ENCODE measurements around the gene METAP1D. TPM values are rescaled to one million over a fixed set of nuclear protein-coding genes. Genes with fewer than 3 reads are reported as not detected.

METAP1D gene
- total and polyA plus RNA-seq, 2 donors (not counting 3 experiments of a cell fraction or from before 2014, with no cell fraction given), result 4.2 to 8.1 TPM

- no peaks in the 10 kb centered on the region for H3K79me2 ChIP-seq (ENCODE audit: control insufficient read depth, insufficient read depth, low read length)
- no peaks in the 10 kb centered on the region for H4K20me1 ChIP-seq (replicated peaks; ENCODE audit: control insufficient read depth, extremely low read depth, insufficient read depth, low read length)
- no peak overlapping the region for H3K27ac ChIP-seq (ENCODE audit: insufficient read depth, low read depth, low read length)
- no peaks in the 10 kb centered on the region for H3K9me3 ChIP-seq (replicated peaks; ENCODE audit: control insufficient read depth, insufficient read depth, low read length)
- no peaks in the 10 kb centered on the region for H3K9me1 ChIP-seq (replicated peaks; ENCODE audit: control insufficient read depth, extremely low read depth, insufficient read depth, low read length)
- H3K36me3 ChIP-seq (ENCODE audit: control insufficient read depth in 2 of 2, extremely low read depth in 1 of 2, insufficient read depth in 2 of 2, low read length in 2 of 2), result no peaks in the 10 kb centered on the region
- dilution Hi-C loops (cut with MboI; ENCODE audit: extremely low pct_ligation_motif_present, low sequenced_read_pairs), result no loop called here
- no peak overlapping the region for H3K4me3 ChIP-seq (replicated peaks in 1 of 3; ENCODE audit: insufficient read depth in 1 of 3, low read depth in 1 of 3, low read length in 3 of 3)
- DNase-seq (ENCODE audit: low read depth, low spot score) (no peak), FAIRE-seq (no peak)
- H3K9ac ChIP-seq (replicated peaks; ENCODE audit: extremely low read depth, insufficient read depth, low read length), result no peak overlapping the region
- no TSS peak for BruUV-seq (replicated peaks)
- H3K27me3 ChIP-seq (ENCODE audit: control insufficient read depth in 2 of 2, insufficient read depth in 2 of 2, low read length in 2 of 2), result peaks cover 2 to 3% of the 10 kb centered on the region in 2 experiments
- ChIA-PET CTCF (interaction anchor here (1.2 to 5.2 kb wide), 4 partner anchors 10 to 413 kb away, joined by 5 to 63 read pairs (median 32); no protein-coding TSS in a partner anchor), POLR2A (interaction anchor here (0.6 kb wide), 1 partner anchor 15 kb away, joined by 3 read pairs; no protein-coding TSS in a partner anchor)
- TF ChIP-seq JUN (IDR thresholded peaks at IDR 0.05; ENCODE audit: borderline replicate concordance, insufficient read depth, insufficient read length, low read depth) (no peak), POLR2A (IDR thresholded peaks at IDR 0.05; ENCODE audit: low read depth, low read length) (no peak), GATA2 (IDR thresholded peaks at IDR 0.05; ENCODE audit: insufficient read depth, insufficient read length, low read depth, low read length) (no peak), MYC (IDR thresholded peaks at IDR 0.05; ENCODE audit: low read depth, low read length) (no peak)
- TF ChIP-seq, protein P1, sequence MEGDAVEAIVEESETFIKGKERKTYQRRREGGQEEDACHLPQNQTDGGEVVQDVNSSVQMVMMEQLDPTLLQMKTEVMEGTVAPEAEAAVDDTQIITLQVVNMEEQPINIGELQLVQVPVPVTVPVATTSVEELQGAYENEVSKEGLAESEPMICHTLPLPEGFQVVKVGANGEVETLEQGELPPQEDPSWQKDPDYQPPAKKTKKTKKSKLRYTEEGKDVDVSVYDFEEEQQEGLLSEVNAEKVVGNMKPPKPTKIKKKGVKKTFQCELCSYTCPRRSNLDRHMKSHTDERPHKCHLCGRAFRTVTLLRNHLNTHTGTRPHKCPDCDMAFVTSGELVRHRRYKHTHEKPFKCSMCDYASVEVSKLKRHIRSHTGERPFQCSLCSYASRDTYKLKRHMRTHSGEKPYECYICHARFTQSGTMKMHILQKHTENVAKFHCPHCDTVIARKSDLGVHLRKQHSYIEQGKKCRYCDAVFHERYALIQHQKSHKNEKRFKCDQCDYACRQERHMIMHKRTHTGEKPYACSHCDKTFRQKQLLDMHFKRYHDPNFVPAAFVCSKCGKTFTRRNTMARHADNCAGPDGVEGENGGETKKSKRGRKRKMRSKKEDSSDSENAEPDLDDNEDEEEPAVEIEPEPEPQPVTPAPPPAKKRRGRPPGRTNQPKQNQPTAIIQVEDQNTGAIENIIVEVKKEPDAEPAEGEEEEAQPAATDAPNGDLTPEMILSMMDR (IDR thresholded peaks at IDR 0.05; ENCODE audit: extremely low read depth in 1 of 2, insufficient read depth in 1 of 2, low read depth in 1 of 2, low read length in 2 of 2), result no peak
- H3K4me2 ChIP-seq (ENCODE audit: insufficient read depth, low read length), result no peak overlapping the region
- H3K4me1 ChIP-seq (ENCODE audit: control insufficient read depth, extremely low read depth, insufficient read depth, low read length), result peaks cover 4% of the 10 kb centered on the region
- intact Hi-C loops (cut with micrococcal nuclease), result no loop called here
- no peak overlapping the region for H2AFZ ChIP-seq (ENCODE audit: low read depth, low read length)
Observed at GRCh38 chr2:172116107-172116506, 116.4 kb downstream of the METAP1D start.

DNA sequence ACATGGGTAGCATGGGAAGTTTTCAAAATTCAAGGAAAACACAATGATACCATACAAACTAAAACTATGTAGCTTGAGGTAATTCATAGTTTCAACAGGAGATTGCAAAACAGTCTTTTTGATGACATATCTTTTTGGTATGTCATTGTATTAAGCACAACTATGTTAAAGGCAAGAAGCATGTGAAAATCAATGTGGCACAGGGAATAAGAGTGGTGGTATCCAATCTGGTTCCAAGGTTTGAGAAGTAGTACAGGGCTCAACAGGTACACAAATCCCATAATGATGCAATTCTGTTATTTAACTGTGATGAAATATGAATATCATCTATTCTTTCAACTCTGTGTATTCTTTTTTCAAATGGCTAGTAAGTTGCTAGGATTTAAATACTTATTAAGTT lies 119.3 kb downstream of the METAP1D start:
- no peak overlapping the region for H3K4me3 ChIP-seq (replicated peaks in 1 of 3; ENCODE audit: insufficient read depth in 1 of 3, low read depth in 1 of 3, low read length in 3 of 3)
- no peaks in the 10 kb centered on the region for H3K79me2 ChIP-seq (ENCODE audit: control insufficient read depth, insufficient read depth, low read length)
- CTCF ChIA-PET, result interaction anchor here (1.0 to 2.4 kb wide), 5 partner anchors 8 to 309 kb away, joined by 3 to 10 read pairs (median 3); partner anchors contain the start of gene ITGA6
- peaks cover 4% of the 10 kb centered on the region for H3K4me1 ChIP-seq (ENCODE audit: control insufficient read depth, extremely low read depth, insufficient read depth, low read length)
- H3K9ac ChIP-seq (replicated peaks; ENCODE audit: extremely low read depth, insufficient read depth, low read length), result no peak overlapping the region
- POLR2A ChIA-PET, result no interaction called here
- no peak overlapping the region for H3K27ac ChIP-seq (ENCODE audit: insufficient read depth, low read depth, low read length)
- no peaks in the 10 kb centered on the region for H3K9me1 ChIP-seq (replicated peaks; ENCODE audit: control insufficient read depth, extremely low read depth, insufficient read depth, low read length)
- no peaks in the 10 kb centered on the region for H4K20me1 ChIP-seq (replicated peaks; ENCODE audit: control insufficient read depth, extremely low read depth, insufficient read depth, low read length)
- FAIRE-seq (no peak), DNase-seq (ENCODE audit: low read depth, low spot score) (peak; percentile 30)
- peaks cover 2 to 4% of the 10 kb centered on the region in 2 experiments for H3K27me3 ChIP-seq (ENCODE audit: control insufficient read depth in 2 of 2, insufficient read depth in 2 of 2, low read length in 2 of 2)
- no TSS peak for BruUV-seq (replicated peaks)
- dilution Hi-C loops (cut with MboI; ENCODE audit: extremely low pct_ligation_motif_present, low sequenced_read_pairs) (no loop called here), intact Hi-C loops (cut with micrococcal nuclease) (no loop called here)
- H3K36me3 ChIP-seq (ENCODE audit: control insufficient read depth in 2 of 2, extremely low read depth in 1 of 2, insufficient read depth in 2 of 2, low read length in 2 of 2), result no peaks in the 10 kb centered on the region
- H3K9me3 ChIP-seq (replicated peaks; ENCODE audit: control insufficient read depth, insufficient read depth, low read length), result no peaks in the 10 kb centered on the region
- no peak overlapping the region for H2AFZ ChIP-seq (ENCODE audit: low read depth, low read length)
- H3K4me2 ChIP-seq (ENCODE audit: insufficient read depth, low read length), result peak overlapping the region; percentile 5
- TF ChIP-seq MYC (IDR thresholded peaks at IDR 0.05; ENCODE audit: low read depth, low read length), result no peak

All from endothelial cell of umbilical vein (primary cell).